ENCODE measurements around the gene HUNK.

The HUNK gene

DNA sequence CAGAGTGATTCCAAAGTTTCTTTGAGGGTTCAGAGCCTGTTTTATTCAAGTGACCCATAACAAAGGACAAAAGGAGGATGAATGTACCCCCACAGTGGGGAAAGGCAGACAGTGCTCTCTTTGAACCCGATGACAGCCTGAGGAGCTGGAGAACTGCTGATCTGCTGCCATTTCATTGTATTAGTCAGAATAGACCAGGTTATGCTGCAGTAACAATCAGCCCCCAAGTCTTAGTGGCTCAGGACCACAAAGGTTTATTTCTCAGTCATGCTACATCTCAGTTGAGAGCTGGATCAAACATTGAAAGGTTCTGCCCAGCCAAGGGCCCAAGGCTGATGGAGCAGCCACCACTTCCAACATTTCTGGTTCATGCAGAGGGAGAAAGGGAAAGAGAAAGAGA is 88.9 kb downstream of the HUNK start:
- DNase-seq = no peak

DNA sequence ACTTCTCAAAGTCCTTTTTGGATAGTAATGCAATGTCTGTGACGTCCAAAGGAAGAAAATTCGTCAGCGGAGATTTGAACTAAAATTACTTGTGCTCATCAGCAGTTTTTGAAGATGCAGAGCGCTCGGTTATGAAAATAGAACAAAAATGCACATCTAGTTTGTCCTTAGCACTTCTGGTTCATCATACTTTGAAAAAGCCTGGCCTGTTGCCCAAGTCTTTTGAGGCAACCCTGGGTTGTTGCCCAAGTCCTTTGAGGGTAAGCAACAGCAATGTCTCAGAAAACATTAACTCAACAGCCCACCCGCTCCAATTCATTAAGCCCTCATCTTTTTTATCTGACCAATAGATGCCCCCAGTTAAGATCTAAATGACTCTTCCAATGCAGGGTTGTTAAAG is 91.9 kb downstream of the HUNK start:
- DNase-seq = no peak

DNA sequence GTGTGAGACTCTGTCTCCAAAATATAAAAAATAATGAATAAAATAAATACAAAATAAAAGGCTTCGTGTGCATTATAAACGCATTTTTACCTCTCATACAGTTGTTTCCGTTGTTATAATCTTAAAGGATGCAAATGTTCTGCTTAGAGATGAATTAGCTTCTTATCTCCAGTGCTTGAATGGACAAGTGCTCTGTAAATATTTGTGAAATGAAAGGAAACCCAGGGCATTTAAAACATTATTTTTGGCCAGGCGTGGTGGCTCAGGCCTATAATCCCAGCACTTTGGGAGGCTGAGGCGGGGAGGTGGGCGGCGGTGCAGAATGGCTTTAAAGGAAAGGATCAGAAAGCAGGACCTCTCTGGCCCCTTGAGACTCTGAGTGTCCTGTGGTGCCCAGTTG is 94.5 kb downstream of the HUNK start:
- no peak for DNase-seq

DNA sequence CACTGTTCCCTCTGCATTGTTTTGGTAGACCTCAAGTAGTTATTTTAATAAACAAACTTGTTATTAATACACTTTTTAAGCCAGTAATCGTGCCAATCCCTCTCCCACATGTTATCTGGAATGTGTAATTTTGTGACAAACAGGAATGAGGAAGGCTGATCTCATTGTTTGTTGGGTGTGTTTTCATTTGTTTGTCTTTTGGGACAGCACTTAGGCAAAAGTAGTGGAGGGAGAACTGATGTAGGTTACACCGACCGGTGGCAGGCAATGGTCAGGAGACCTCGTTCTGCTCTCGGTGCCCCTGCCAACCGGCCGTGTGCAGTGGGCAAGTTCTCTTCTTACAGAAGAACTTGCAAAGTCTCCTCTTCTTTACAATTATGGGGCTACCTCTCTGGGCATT is 99.8 kb downstream of the HUNK start:
- DNase-seq = no peak

DNA sequence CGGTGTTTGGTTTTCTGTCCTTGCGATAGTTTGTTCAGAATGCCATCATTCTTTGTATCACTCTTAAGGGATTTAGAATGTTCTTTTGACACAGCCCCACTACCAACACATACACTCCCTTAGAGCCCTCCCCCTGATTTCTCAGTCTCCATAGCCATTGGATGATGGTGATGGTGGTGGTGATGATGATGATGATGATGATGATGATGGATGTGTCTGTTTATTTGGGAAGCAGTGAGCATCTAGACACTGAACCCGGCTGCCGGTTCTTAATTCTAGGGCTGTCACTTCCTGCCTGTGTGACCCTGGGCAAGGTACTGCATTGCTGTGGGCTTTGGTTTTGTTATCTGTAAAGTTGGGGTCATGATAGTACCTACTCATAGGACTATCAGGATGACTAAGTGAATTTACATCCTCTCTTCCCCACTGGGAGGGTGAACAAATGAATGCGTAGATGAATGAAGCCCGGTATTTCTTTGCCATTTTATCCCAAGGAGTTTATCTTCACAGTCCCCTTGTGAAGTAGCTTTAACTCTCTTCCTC is 100.7 kb downstream of the HUNK start:
- DNase-seq = no peak

DNA sequence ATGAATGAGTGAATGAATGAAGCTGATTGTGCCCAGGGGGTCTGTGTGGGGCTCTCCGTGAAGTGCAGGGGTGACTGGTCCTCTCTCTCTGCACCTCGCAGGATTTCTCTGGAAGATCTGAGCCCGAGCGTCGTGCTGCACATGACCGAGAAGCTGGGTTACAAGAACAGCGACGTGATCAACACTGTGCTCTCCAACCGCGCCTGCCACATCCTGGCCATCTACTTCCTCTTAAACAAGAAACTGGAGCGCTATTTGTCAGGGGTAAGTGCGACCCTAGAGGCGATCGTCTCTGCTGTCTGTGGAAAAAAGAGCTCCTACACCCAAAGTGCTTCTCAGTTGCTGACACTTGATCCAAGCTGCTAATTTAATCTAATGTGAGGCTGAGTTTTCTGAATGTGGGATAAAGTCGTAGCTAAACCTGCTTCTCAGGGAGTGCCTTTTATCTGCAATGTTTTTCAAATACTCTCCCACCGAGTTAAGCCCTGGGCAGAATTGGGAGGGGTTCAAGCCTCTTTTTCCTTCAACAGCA is 101.7 kb downstream of the HUNK start:
- DNase-seq = peak in 6 of 14 donors; percentile 3 to 15 (median 7)

DNA sequence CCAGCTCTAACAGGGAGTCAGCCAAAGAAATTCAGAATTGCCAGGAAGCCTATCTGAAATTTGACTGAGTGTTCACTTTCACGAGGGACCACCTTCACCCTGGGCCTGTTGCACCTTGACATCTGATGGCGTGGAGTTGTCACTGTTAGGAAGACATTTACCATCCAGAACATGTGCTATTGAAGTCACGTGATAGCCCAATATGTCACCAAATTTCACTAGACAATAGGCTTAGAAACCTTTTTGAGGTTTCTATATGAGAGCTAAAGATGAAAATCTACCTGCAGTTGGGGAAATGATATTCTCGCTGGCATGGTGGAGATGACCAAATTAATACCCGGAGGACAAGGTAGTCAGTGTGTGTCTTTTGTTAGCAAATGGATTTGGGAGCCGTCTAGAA is 102.7 kb downstream of the HUNK start:
- no peak for DNase-seq

DNA sequence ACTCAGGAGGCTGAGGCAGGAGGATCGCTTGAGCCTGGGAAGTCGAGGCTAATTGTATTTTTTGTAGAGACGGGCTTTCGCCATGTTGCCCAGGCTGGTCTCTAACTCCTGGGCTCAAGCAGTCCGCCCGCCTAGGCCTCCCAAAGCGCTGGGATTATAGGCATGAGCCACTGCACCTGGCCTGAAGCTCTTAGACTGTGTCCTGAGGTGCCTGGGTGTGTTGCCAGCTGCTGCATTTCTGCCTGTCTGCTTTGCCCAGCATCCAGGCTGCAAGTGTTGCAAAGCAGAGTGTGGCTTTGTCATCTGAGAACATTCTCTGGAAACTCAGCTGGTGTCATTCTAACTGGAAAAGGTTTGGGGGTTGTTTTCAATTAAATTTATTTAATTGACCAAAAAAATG is 105.0 kb downstream of the HUNK start:
- DNase-seq = no peak

DNA sequence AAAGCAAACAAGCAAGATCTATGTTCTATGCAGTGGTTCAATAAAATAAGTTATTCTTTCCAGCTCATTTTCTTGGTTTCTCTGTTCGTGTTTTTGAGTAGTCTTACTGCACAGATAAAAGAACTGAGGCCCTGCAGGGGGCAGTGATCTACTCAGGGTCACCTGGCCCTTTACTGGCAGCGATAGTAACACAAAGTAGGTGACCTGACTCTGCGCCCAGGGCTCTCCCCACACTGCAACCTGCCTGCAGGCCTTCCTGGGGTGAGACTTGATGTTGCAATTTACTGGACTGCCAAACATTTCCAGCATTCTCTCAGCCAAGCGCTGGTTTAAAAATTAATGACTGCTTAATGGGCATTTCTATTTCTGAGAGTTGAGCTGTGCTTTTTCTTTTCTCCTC is 110.3 kb downstream of the HUNK start:
- no peak for DNase-seq

DNA sequence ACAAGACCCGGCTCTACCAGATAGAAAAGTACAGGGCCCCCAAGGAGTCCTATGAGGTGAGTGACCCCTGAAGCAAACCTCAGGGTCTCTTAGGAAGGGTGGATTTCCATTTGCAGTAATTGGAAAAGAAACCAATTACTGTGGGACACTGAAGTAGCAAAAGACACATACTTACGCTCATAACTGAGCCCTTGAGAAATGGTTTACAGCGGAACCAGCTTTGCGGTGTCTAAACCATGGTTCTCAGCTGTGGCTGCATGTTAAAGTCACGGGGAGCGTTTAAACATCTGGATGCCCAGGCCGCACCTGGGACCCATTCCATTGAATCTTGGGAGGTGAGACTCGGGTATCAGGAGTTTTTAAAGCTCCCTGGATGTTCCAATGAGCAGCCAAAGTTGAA is 110.7 kb downstream of the HUNK start:
- DNase-seq = no peak

DNA sequence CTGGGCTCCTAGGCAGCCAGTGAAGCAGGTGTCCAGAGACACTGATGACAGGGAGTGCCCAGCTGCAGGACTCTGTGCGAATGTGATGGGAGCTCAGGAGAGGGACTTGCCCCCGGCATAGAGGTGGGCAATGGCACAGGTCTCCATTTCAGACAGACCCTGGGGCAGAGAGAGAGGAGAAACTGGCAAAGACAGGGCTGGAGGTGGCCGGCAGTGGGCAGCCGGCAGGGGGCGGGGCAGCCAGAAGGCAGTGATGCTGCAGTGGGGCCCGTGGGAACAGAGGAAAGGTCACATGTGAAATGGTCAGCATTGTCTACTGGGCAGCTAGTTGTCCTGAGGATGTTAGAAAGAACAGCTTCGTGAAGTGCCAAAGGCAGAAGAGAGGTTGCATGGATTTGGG is 112.6 kb downstream of the HUNK start:
- no peak for DNase-seq

DNA sequence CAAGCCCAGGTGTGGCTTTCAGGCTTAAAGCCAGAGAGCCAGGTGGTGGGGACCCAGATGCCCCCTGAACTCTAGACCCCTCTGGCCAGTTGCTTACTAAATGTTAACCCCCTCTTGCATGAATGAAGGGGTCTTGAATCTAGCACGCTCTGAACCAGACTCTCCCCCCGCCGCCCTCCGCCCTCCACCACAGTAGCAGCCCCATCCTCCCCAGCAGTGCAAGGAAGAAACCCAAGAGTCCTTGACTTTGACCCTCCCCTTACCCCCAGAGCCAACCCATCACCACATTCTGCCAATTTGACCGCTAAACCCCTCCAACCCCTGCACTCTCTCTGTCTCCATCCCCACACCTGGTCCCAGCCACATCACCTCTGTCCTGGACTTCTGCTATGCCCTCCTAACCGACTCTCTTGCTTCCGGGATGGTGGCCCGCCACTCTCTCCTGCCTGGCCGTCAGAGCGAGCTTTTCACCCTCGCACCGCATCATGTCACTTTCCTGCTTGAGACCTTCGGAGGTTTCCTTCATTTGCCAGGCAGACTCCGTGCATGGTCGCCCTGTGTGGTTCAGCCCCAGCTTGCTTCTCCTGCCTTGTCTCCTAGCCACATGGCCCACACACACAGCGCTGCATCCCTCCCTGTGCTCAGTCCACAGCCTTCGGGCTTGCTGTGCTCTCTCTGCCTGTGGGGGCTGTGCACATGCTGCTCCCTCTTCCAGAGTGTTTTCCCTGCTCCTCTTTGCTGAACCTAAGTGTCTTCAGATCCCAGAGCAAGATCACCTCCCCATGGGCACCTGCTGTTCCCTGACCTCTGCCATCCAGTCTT is 113.4 kb downstream of the HUNK start:
- DNase-seq = no peak

DNA sequence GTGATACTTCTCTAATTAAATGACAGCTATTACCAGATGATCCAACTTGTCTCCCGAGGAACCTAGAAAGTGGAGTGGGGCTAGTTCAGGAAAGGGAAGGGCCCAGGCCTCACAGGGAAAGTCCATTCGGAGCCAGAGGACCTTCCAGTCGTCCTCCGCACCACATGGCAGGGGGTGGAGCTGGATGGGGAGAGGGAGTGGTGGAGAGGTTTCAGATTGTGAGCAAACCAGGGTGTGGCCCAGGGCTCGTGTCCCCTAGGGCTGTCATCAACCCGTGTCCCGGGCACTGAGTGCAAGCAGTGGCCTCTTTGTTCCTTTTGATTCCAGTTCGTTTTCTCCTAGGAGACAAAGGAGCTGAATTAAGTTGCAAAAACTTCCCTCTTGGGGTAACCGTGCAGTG is 114.9 kb downstream of the HUNK start:
- DNase-seq = no peak

DNA sequence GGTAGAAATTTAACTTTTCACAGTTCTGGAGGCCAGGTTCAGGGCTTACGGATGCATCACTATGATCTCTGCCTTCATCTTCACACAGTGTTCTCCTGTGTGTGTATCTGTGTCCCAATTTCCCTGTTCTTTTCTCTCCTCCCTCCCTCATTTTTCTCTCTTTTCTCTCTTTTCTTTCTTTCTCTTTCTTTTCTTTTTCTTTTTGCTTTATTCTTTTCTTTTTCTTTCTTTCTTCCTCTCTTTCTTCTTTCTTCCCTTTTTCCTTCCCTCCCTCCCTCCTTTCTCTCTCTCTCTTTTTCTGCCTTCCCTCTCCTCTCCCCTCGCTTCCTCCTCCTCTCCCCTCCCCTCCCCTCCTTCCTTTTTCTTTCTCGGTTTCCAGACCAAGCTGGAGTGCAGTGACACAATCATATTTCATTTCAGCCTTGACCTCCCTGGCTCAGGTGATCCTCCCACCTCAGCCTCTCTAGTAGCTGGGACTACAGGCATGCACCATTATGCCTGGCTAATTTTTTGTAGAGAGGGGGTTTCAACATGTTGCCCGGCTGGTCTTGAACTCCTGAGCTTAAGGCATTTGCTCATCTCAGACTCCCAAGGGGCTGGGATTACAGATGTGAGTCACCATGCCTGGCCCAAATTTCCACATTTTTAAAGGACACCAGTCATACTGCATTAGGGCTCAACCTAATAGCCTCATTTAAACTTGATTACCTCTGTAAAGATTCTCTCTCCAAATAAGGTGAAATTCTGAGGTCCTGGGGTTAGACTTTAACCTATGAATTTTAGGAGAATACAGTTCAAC is 115.9 kb downstream of the HUNK start:
- DNase-seq = no peak

DNA sequence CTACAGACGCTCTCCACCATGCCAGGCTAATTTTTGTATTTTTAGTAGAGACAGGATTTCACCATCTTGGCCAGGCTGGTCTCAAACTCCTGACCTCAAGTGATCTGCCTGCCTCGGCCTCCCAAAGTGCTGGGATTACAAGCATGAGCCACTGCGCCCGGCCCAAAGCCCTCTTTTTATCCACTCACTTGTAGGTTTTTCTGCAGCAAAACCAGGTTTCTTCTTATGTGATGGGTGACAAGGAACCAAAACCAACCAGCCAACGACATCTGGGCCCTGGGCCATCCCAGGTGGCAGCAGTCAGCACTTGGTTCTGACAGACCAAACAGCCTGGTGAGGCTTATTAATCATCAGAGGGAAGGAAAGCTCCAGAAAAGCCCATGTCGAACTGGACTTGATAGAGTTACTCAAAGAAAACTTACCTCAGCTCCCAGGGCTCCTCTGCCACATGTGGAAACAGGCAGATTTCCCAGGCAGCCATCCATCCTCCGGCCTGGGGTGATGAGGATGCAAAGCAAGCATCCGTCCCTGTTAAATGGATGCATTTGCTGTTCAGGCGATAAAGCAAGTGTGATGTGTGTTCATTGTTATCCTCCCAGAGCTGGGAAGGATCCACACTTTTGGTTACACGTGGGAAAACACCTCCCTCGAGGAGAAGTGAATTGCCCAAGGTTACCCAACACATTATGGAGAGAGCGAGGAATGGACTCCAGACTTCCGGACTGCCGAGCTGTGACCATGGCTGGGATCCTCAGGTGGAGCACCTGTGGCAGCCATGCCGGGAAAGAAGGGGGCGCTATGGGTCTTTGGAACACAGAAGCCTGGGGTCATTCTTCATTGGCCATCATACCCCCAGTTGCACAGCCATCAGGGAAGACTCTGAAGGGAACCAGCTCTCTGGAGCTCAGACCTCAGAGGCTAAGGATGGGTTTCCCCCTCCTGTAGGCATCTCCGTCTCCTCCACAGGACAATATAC is 118.8 kb downstream of the HUNK start:
- DNase-seq = no peak

DNA sequence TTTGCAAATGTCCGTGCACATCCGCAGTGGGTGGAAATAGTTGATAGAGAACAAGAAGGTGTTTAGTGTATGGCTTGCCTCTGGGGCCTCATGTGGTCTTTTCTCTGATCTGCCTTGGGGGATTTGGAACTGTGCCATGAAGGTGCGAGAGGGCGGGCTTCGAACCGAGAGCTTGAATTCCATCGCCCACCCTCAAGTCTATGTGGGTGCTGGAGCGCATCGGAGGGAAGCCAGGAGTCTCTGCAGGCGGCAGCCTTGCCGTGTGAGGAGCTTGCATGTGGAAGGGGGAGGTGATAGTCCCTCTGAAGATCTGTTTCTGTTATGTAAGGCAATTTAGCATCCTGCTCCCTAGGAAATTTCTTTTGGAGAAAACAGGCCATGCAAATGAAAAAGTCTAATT is 119.6 kb downstream of the HUNK start:
- no peak for DNase-seq

DNA sequence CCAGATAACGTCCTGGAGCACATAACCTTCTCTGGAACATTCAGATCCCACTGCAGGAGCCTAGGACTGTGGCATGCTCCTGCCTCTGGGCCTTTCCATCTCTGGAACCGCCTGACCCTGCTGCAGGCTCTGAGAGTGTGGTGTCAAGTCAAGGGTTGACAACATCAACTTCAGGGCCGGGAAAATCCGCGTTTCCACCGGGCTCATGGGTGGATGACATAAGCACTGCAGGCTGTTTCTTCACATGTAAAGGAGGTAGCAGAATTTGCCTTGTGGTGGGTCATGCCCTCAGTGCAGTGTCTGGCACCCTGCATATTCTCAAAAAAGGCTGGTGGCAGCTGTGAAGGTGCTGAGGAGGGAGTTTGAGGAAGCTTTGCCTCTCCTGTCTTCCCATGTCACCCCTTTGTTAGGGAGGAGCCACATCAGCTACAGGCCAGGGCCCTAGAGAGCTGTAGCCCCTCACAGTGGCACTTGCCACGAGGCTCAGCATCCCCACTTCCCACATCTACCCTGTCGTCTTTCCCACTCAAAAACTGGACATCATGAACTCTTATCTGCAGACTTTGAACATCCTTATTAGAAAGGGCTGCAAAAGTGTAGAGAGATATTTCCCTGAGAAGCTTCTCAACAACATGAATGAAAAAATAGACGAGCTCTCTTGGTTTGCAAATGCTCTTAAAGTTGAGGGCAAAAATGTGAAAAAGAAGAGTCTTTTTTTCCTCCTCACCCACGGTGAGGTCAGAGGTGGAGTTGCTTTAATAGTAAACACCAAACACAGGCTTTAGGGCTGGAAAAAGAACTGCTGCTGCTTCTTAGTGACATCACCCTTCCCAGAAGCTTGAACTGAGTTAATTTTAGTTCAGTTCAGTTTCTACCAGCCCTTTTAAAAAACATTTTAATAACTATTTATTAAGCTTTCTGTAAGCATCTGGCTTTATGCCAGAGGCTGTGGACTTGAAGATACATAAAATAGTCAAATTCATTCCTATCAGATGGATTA is 121.3 kb downstream of the HUNK start:
- DNase-seq = no peak

DNA sequence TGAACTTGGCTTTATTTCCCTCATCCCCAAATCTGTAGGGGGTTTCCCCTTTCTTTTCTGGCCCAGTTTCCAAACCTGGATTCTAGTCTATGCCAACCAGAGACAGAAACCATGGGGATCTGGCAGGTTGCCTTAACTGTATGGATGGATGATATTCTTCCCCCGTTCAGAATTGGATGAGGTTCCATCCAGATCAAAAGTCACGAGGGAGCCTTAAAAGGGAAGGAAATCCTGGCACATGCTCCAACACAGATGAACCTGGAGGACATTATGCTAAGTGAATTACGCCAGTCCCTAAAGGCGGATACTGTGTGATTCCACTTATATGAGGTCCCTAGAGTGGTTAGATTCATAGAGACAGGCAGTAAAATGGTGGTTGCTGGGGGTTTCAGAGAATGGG is 124.4 kb downstream of the HUNK start:
- no peak for DNase-seq

DNA sequence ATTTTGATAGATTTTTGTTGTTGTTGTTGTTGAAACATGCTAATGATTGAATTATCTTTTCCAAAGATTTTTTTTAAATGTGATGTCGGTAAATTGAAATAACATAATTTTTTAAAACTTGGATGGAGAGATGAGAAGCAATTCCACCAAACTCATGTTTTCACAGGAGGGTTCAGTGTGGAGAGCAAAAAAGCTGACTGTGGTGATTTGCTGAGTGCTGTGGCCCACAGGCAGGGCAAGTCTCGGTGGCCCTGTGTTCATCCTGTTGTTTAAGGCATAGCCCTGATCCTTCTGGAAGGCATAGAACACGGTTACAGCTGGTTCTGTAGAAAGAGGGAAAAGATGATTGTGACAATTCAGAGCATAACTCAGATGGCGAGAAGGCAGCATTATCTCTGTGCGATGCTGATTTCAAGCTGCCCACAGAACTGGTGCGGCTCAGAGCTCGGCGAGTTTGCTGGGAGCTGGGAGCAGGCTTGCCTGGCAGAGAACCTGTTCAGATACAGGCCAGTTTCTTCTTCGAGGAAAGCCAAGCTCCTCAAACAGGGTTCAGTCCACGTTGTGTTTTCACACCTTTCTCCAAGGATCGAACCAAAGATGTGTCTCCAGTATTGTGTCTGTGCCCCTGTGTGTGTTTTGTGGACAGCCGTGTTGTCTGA is 127.1 kb downstream of the HUNK start:
- no peak for DNase-seq

DNA sequence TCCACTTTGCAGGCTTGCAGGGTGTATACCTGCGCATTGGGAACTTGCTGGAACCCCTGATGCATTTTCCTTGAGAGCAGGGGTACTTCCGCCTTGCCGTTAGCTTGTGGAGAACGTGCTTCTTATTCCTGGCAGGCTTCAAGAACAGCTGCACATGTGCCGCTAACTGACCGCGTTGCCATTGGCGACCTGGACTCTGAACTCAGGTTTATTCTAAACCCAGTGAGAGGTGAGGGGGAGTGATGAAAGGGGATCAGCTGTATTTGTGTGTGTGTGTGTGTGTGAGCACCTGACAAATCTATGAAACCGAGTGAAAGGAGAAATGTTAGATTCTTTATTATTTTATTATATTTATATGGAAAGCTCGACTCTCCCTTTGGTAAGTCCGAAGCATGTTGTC is 128.6 kb downstream of the HUNK start:
- no peak for DNase-seq

Data from C1 segment of cervical spinal cord (tissue), 14 donors.